IPS-NIHi7 (cell line): ENCODE results near the gene PRR35.
A peak's percentile ranks its signal among the peaks of the same experiment; 100 is the strongest.

Experiments
- DNase-seq: peaks from one replicate; pipeline ENCODE4 v3.0.0; 2012; ENCODE audit warnings: mixed read lengths; ENCODE audit errors: extremely low spot score

The PRR35 gene

GRCh38 chr16:549544-550263 lies 10.5 kb upstream of the PRR35 start:
- DNase-seq, result peak; percentile 78

GRCh38 chr16:551210-551609 lies 9.0 kb upstream of the PRR35 start:
- DNase-seq, result no peak

GRCh38 chr16:552171-552570 lies 8.0 kb upstream of the PRR35 start:
- no peak for DNase-seq

GRCh38 chr16:553601-554296 lies 6.4 kb upstream of the PRR35 start:
- DNase-seq, result no peak

GRCh38 chr16:554297-554621 lies 5.9 kb upstream of the PRR35 start:
- no peak for DNase-seq

- DNase-seq, result no peak
These were observed 5.4 kb upstream of the PRR35 start for GRCh38 chr16:554640-555365.

GRCh38 chr16:555528-556473 lies 4.4 kb upstream of the PRR35 start:
- DNase-seq, result no peak

GRCh38 chr16:556474-557173 lies 3.6 kb upstream of the PRR35 start:
- no peak for DNase-seq

GRCh38 chr16:557463-558297 lies 2.5 kb upstream of the PRR35 start:
- no peak for DNase-seq

GRCh38 chr16:558298-559020 lies 1.7 kb upstream of the PRR35 start:
- DNase-seq, result no peak

GRCh38 chr16:559021-559380 lies 1.2 kb upstream of the PRR35 start:
- no peak for DNase-seq

- DNase-seq, result peak; percentile 59
These were observed 587 bp upstream of the PRR35 start for GRCh38 chr16:559411-560203.

GRCh38 chr16:560701-561412 lies 663 bp downstream of the PRR35 start:
- no peak for DNase-seq

- no peak for DNase-seq
These were observed 1.2 kb downstream of the PRR35 start for GRCh38 chr16:561413-561794.

- DNase-seq, result no peak
These were observed 2.1 kb downstream of the PRR35 start for GRCh38 chr16:561957-562938.

- DNase-seq, result no peak
These were observed 3.0 kb downstream of the PRR35 start for GRCh38 chr16:563072-563644.
